ENCODE data around the gene TSKU. TPM values are rescaled to one million over a fixed set of nuclear protein-coding genes. Genes with fewer than 3 reads are reported as not detected.

The TSKU gene
- total RNA-seq, 4 donors from 2014 or later = 153 to 281 (median 161) TPM

DNA sequence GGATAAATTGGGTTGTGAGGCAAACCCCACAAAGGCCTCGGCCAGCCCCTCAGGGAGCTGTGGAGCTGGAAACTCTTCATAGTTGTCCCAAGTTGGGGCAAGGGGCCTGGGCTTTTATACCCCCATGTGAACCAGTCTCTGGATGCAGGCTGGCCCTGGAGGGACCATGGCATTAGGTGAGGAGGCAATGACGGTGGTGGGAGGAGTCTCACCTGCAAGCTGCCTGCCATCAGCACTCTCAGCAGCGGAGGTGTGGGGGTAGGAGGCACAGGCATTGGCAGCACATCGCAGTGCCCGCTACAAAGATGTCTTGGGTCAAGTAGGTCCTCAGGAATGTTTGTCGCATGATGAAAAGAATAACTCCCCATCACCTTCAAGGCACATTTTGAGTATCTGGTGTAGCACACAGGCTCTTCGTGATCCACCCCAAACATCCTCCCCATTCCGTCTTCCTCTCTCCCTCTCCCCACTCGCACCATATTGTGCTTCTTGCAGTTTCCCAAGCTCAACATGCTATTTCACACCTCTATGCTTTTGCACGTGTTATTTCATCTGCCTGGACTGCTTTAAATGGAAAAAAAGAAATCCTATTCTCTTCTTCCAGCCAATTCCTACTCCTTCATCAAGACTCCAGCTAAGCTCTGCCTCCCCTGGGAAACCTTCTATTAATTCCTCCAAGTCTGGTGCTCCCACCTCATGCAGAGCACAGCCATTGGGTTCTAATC lies 18.1 kb upstream of the TSKU start:
- DNase-seq (ENCODE audit: low spot score) (no peak), ATAC-seq (ENCODE audit: low FRiP score) (no peak)
- TF ChIP-seq, protein P1, sequence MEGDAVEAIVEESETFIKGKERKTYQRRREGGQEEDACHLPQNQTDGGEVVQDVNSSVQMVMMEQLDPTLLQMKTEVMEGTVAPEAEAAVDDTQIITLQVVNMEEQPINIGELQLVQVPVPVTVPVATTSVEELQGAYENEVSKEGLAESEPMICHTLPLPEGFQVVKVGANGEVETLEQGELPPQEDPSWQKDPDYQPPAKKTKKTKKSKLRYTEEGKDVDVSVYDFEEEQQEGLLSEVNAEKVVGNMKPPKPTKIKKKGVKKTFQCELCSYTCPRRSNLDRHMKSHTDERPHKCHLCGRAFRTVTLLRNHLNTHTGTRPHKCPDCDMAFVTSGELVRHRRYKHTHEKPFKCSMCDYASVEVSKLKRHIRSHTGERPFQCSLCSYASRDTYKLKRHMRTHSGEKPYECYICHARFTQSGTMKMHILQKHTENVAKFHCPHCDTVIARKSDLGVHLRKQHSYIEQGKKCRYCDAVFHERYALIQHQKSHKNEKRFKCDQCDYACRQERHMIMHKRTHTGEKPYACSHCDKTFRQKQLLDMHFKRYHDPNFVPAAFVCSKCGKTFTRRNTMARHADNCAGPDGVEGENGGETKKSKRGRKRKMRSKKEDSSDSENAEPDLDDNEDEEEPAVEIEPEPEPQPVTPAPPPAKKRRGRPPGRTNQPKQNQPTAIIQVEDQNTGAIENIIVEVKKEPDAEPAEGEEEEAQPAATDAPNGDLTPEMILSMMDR (IDR thresholded peaks at IDR 0.05) = no peak

GRCh38 chr11:76765863-76766350 lies 17.2 kb upstream of the TSKU start:
- DNase-seq (ENCODE audit: low spot score) = no peak
- ATAC-seq (ENCODE audit: low FRiP score) = no peak

GRCh38 chr11:76766521-76766920 lies 16.6 kb upstream of the TSKU start:
- TF ChIP-seq, protein P1 (IDR thresholded peaks at IDR 0.05) = no peak
- ATAC-seq (ENCODE audit: low FRiP score) = no peak
- no peak for DNase-seq (ENCODE audit: low spot score)

More at GRCh38 chr11:76765863-76766350, 17.2 kb upstream of the TSKU start:
- TF ChIP-seq, protein P1 (IDR thresholded peaks at IDR 0.05) = no peak

DNA sequence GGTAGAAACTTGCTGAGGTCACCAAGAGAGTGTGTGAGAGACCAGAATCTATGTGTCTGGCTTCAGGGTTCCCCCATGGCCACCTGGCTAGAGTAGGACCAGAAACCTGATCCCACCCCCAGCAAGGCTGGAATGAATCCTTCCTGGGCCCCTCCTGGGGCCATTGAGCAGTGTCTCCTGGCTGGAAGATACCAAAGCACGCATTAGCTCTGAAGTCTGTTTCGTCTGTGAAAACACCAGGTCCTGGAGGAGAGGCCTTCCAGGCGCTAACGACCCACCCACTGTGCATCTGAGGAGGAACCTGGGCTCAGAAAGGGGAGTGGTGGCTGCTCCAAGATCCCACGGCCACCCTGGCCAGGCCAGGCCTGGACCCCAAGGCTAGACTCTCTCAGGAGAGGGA lies 15.5 kb upstream of the TSKU start:
- DNase-seq (ENCODE audit: low spot score) (no peak), ATAC-seq (ENCODE audit: low FRiP score) (no peak)
- TF ChIP-seq, protein P1 (IDR thresholded peaks at IDR 0.05) = no peak

GRCh38 chr11:76768088-76768908 lies 14.9 kb upstream of the TSKU start:
- no peak for DNase-seq (ENCODE audit: low spot score)
- TF ChIP-seq, protein P1 (IDR thresholded peaks at IDR 0.05) = no peak
- no peak for ATAC-seq (ENCODE audit: low FRiP score)

DNA sequence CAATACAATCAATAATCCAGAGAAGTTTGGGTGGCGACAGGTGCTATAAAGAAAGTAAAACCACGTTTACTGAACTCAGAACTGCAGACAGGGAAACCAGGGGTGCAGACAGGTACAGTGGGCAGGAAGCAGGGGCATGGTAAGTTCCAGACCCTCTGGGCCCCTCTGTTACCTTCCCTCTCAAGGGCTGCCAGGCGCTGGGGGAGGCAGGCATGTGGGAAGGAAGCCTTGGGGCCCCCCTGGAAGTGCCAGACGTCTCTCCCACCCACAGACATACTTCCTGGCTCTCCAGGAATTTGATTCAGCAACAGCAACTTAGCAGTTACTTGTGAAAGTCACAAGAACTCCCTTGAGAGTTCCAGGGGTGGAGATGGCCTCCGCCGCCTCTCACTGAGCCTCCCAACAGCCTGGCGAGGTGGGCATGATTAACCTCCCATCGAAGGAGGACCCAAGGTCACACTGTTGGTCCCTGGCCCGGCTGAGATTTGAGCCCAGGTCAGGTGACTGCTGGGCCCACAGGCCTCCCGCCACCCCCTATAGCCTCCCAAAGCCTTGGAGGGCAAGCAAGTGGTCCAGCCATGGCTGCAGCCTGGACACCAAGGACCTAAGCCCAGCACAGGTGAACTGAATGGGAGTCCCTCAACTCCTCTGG lies 14.1 kb upstream of the TSKU start:
- TF ChIP-seq, protein P1 (IDR thresholded peaks at IDR 0.05) = no peak
- ATAC-seq (ENCODE audit: low FRiP score) (no peak), DNase-seq (ENCODE audit: low spot score) (no peak)

All from omental fat pad (tissue), 4 donors.